CD14-positive monocyte (primary cell): ENCODE results near the gene TMEM109. TPM values are rescaled to one million over a fixed set of nuclear protein-coding genes. Genes with fewer than 3 reads are reported as not detected.

ENCODE experiments used
- DNase-seq, 3 donors: peaks; one replicate each; pipeline ENCODE4 v3.0.0-alpha.2; 2011 to 2022
- H2AFZ ChIP-seq: 2 replicates; pipeline ENCODE4 v1.6.0; 2012; ENCODE audit warnings: mild to moderate bottlenecking, low read depth, low read length, inconsistent platforms; ENCODE audit not compliant: insufficient read depth, poor library complexity, severe bottlenecking
- H3K27ac ChIP-seq, 2 donors: 1 replicate in 1 of 2; 2 replicates in 1 of 2; pipeline ENCODE4 v1.5.1; 2012 to 2013; ENCODE audit warnings: low read length in 2 of 2, control low read depth in 1 of 2, inconsistent platforms in 1 of 2, low read depth in 1 of 2, mild to moderate bottlenecking in 1 of 2
- H3K27me3 ChIP-seq, 2 donors: one replicate each; pipeline versions ENCODE4 v1.6.0 to v1.6.1; 2011 to 2013; ENCODE audit warnings: low read length in 2 of 2; ENCODE audit not compliant: control insufficient read depth in 2 of 2, insufficient read depth in 2 of 2
- H3K36me3 ChIP-seq, 2 donors: replicated peaks in 1 of 2; 1 replicate in 1 of 2; 2 replicates in 1 of 2; pipeline versions ENCODE4 v1.5.1 to v1.6.1; 2012 to 2013; ENCODE audit warnings: low read length in 2 of 2, control low read depth in 1 of 2, inconsistent platforms in 1 of 2, mild to moderate bottlenecking in 1 of 2; ENCODE audit not compliant: insufficient read depth in 2 of 2, control insufficient read depth in 1 of 2
- H3K4me1 ChIP-seq, 2 donors: 1 replicate in 1 of 2; 2 replicates in 1 of 2; pipeline versions ENCODE4 v1.5.1 to v1.6.1; 2012 to 2013; ENCODE audit warnings: low read length in 2 of 2, control low read depth in 1 of 2, inconsistent platforms in 1 of 2, mild to moderate bottlenecking in 1 of 2, moderate library complexity in 1 of 2; ENCODE audit not compliant: insufficient read depth in 2 of 2, control insufficient read depth in 1 of 2
- H3K4me2 ChIP-seq: replicated peaks from 2 replicates; pipeline ENCODE3; 2012; ENCODE audit warnings: low read length, moderate library complexity, mild to moderate bottlenecking; ENCODE audit not compliant: poor library complexity, severe bottlenecking; ENCODE audit errors: extremely low read depth
- H3K4me3 ChIP-seq, 3 experiments: fragments of 200-600 bp in 1 of 3; sonication (generic) in 1 of 3; replicated peaks in 1 of 3; 1 replicate in 2 of 3; 2 replicates in 1 of 3; pipeline ENCODE4 v1.5.1; 2011 to 2013; ENCODE audit warnings: low read length in 3 of 3, mild to moderate bottlenecking in 3 of 3, control low read depth in 2 of 3, low read depth in 2 of 3, inconsistent platforms in 1 of 3, moderate library complexity in 1 of 3
- H3K79me2 ChIP-seq: 2 replicates; pipeline ENCODE4 v1.6.0; 2012; ENCODE audit warnings: mild to moderate bottlenecking, control low read depth, inconsistent platforms, low read length, moderate library complexity; ENCODE audit not compliant: insufficient read depth
- H3K9ac ChIP-seq: 2 replicates; pipeline ENCODE4 v1.6.0; 2017; ENCODE audit warnings: low read length, mild to moderate bottlenecking; ENCODE audit not compliant: insufficient read depth, poor library complexity, severe bottlenecking
- H3K9me3 ChIP-seq, 2 donors: replicated peaks in 1 of 2; 1 replicate in 1 of 2; 2 replicates in 1 of 2; pipeline versions ENCODE4 v1.5.1 to v1.6.1; 2012 to 2013; ENCODE audit warnings: low read length in 2 of 2, control low read depth in 1 of 2; ENCODE audit not compliant: control insufficient read depth in 1 of 2, insufficient read depth in 1 of 2
- H4K20me1 ChIP-seq: 2 replicates; pipeline ENCODE4 v1.6.0; 2012; ENCODE audit warnings: mild to moderate bottlenecking, low read length, control low read depth, moderate library complexity; ENCODE audit not compliant: insufficient read depth
- H3K27ac Mint-ChIP-seq, 7 donors: one replicate each; pipeline ENCODE4 v1.8.0; 2020; ENCODE audit warnings: mild to moderate bottlenecking in 7 of 7, mixed read lengths in 7 of 7, moderate library complexity in 6 of 7, inconsistent platforms in 2 of 7
- H3K27me3 Mint-ChIP-seq, 3 donors: one replicate each; pipeline ENCODE4 v1.8.0; 2021 to 2022; ENCODE audit warnings: low read depth in 3 of 3, mild to moderate bottlenecking in 3 of 3, mixed read lengths in 3 of 3, moderate library complexity in 3 of 3, inconsistent platforms in 1 of 3
- H3K36me3 Mint-ChIP-seq, 2 donors: one replicate each; pipeline ENCODE4 v1.8.0; 2020; ENCODE audit warnings: mixed read lengths in 2 of 2, inconsistent platforms in 1 of 2, mild to moderate bottlenecking in 1 of 2
- H3K4me1 Mint-ChIP-seq: one replicate; pipeline ENCODE4 v1.8.0; 2020; ENCODE audit warnings: mild to moderate bottlenecking, mixed read lengths
- H3K4me3 Mint-ChIP-seq, 2 donors: one replicate each; pipeline ENCODE4 v1.8.0; 2020; ENCODE audit warnings: mild to moderate bottlenecking in 2 of 2, mixed read lengths in 2 of 2, moderate library complexity in 1 of 2
- H3K9me3 Mint-ChIP-seq, 7 donors: one replicate each; pipeline ENCODE4 v1.8.0; 2020 to 2022; ENCODE audit warnings: mixed read lengths in 7 of 7, mild to moderate bottlenecking in 6 of 7, moderate library complexity in 6 of 7, inconsistent platforms in 2 of 7
- CTCF ChIP-seq: fragments of 200-600 bp; IDR thresholded peaks from one replicate; pipeline ENCODE4 v1.8.0; 2022; ENCODE audit warnings: antibody characterized with exemption, mild to moderate bottlenecking
- WGBS: methylation state at CpG from one replicate; pipeline ENCODE4 v1.1.5; 2013; ENCODE audit warnings: missing lambda C conversion rate; ENCODE audit not compliant: insufficient coverage; 5-methylcytosine and 5-hydroxymethylcytosine counted together
- intact Hi-C, 2 donors: fragments of 100-400 bp; cut with micrococcal nuclease; formaldehyde crosslinking; loops; one replicate each; pipeline versions ENCODE4 v1.15.0 to v1.15.1; 2023
- polyA plus RNA-seq, 3 donors: library from polyadenylated mRNA; depleted of rRNA in 1 of 3; unstranded in 2 of 3; stranded (reverse) in 1 of 3; fragments of 300-500 nt in 2 of 3; fragments of >200 nt in 1 of 3; fragmentation: Illumina TruSeq in 2 of 3; gene quantifications; 1 replicate in 2 of 3; 2 replicates in 1 of 3; pipeline ENCODE4 v1.2.3, GENCODE V29; 2012 to 2021

The TMEM109 gene
- polyA plus RNA-seq, 3 donors, result 22.7 to 112 (median 110) TPM

- Histone ChIP-seq H3K9me3 (no peaks in the 10 kb centered on the region), H3K4me2 (no peak overlapping the region), H3K4me3 (no peak overlapping the region), H3K4me1 (peaks cover 11 to 12% of the 10 kb centered on the region in 2 donors), H4K20me1 (no peaks in the 10 kb centered on the region), H3K79me2 (no peaks in the 10 kb centered on the region), H2AFZ (no peak overlapping the region), H3K27me3 (no peaks in the 10 kb centered on the region), H3K9ac (no peak overlapping the region), H3K36me3 (peaks cover 23 to 50% of the 10 kb centered on the region in 2 donors), H3K27ac (peak overlapping the region in 1 of 2 donors; percentile 61)
- 42% methylated on average over 6 of the region's 6 CpGs for WGBS
- Mint-ChIP-seq H3K4me3 (no peak overlapping the region), H3K36me3 (peaks cover 46 to 53% of the 10 kb centered on the region in 2 donors), H3K9me3 (peaks cover 0 to 2% (median 0%) of the 10 kb centered on the region in 7 donors), H3K4me1 (peaks cover 24% of the 10 kb centered on the region), H3K27me3 (no peaks in the 10 kb centered on the region), H3K27ac (peak overlapping the region in 4 of 7 donors; percentile 6 to 71 (median 32))
- no peak for TF ChIP-seq CTCF
- no peak for DNase-seq
- intact Hi-C loops, result loop anchor here in 1 of 2 donors (5.0 kb wide), 1 partner anchor 58 kb away; no protein-coding TSS in a partner anchor
Measured at GRCh38 chr11:60889869-60890311, 24.1 kb upstream of the TMEM109 start.

- H3K27ac Mint-ChIP-seq, result peak overlapping the region in 6 of 7 donors; percentile 7 to 74 (median 49)
- H3K36me3 ChIP-seq, result peaks cover 26 to 58% of the 10 kb centered on the region in 2 donors
- H3K9ac ChIP-seq, result no peak overlapping the region
- H3K4me1 Mint-ChIP-seq, result peaks cover 21% of the 10 kb centered on the region
- peak overlapping the region in 1 of 2 donors; percentile 62 for H3K4me3 Mint-ChIP-seq
- intact Hi-C loops, result loop anchor here in 1 of 2 donors (5.0 kb wide), 1 partner anchor 58 kb away; no protein-coding TSS in a partner anchor
- no peak for DNase-seq
- TF ChIP-seq CTCF, result no peak
- no peak overlapping the region for H2AFZ ChIP-seq
- no peaks in the 10 kb centered on the region for H3K27me3 Mint-ChIP-seq
- no CpG with 5 or more reads among the region's 5 CpGs for WGBS
- H3K36me3 Mint-ChIP-seq, result peaks cover 52 to 61% of the 10 kb centered on the region in 2 donors
- H3K4me3 ChIP-seq, result no peak overlapping the region
- H4K20me1 ChIP-seq, result no peaks in the 10 kb centered on the region
- peaks cover 0 to 2% (median 0%) of the 10 kb centered on the region in 7 donors for H3K9me3 Mint-ChIP-seq
- H3K79me2 ChIP-seq, result no peaks in the 10 kb centered on the region
- H3K27ac ChIP-seq, result peak overlapping the region in 1 of 2 donors; percentile 61
- no peaks in the 10 kb centered on the region for H3K9me3 ChIP-seq
- H3K27me3 ChIP-seq, result no peaks in the 10 kb centered on the region
- H3K4me1 ChIP-seq, result peaks cover 11 to 12% of the 10 kb centered on the region in 2 donors
- no peak overlapping the region for H3K4me2 ChIP-seq
Measured at GRCh38 chr11:60890696-60891095, 23.3 kb upstream of the TMEM109 start.
